PC-3 (cell line): Measurements from ENCODE around the gene TMCO5A. TPM values are rescaled to one million over a fixed set of nuclear protein-coding genes. Genes with fewer than 3 reads are reported as not detected.
A peak's percentile ranks its signal among the peaks of the same experiment; 100 is the strongest.

ENCODE experiments used
- ATAC-seq: fragments of 200-7000 bp; cut with Tn5 transposase; 2 replicates; pipeline ENCODE4 v1.9.1; 2020; ENCODE audit warnings: mild to moderate bottlenecking, moderate library complexity
- Bru-seq: library from RNA; stranded (reverse); fragments of 400-500 nt; gene quantifications from one replicate; lab custom pipeline; 2021; lab: Mats Ljungman, UMichigan
- BruChase-seq, 2 experiments: library from RNA; stranded (reverse); fragments of 400-500 nt; gene quantifications; one replicate each; lab custom pipeline; 2021; lab: Mats Ljungman, UMichigan
- BruUV-seq: library from RNA; stranded (reverse); fragments of 400-500 nt; replicated peaks from 2 replicates; lab custom pipeline; 2021; lab: Mats Ljungman, UMichigan
- CTCF ChIA-PET: fragments of 300-600 bp; sonication (Branson Sonifier 250); formaldehyde crosslinking; loops from one replicate; lab custom pipeline; 2022; ENCODE audit warnings: antibody characterized with exemption; lab: Charles Lee
- POLR2A ChIA-PET: fragments of 300-600 bp; sonication (Branson Sonifier 250); formaldehyde crosslinking; loops from one replicate; lab custom pipeline; 2022; ENCODE audit warnings: antibody characterized with exemption; ENCODE audit not compliant: unreplicated experiment; lab: Charles Lee
- DNase-seq: peaks from one replicate; pipeline ENCODE4 v3.0.0-alpha.2; 2015
- H2AFZ ChIP-seq: fragments of 300-600 bp; sonication (generic); 2 replicates; pipeline ENCODE4 v1.6.0; 2016; ENCODE audit warnings: antibody characterized with exemption, low read length
- H3F3A ChIP-seq: fragments of 300-600 bp; sonication (generic); one replicate; pipeline ENCODE4 v1.6.0; 2017; ENCODE audit warnings: antibody characterized with exemption, low read length, control low read depth, mild to moderate bottlenecking; ENCODE audit not compliant: unreplicated experiment
- H3K27ac ChIP-seq: fragments of 300-600 bp; sonication (generic); 2 replicates; pipeline ENCODE4 v1.5.1; 2016; ENCODE audit warnings: mild to moderate bottlenecking, low read length
- H3K27me3 ChIP-seq: fragments of 300-600 bp; sonication (generic); 2 replicates; pipeline ENCODE4 v1.6.1; 2016; ENCODE audit warnings: low read length, mixed read lengths
- H3K36me3 ChIP-seq: fragments of 300-600 bp; sonication (generic); 2 replicates; pipeline ENCODE4 v1.6.1; 2016; ENCODE audit warnings: low read depth, mixed run types, low read length, mixed read lengths
- H3K4me1 ChIP-seq: fragments of 300-600 bp; sonication (generic); 2 replicates; pipeline ENCODE4 v1.5.1; 2016; ENCODE audit warnings: low read length; ENCODE audit not compliant: insufficient read depth
- H3K4me2 ChIP-seq: fragments of 300-600 bp; sonication (generic); 2 replicates; pipeline ENCODE4 v1.6.0; 2016; ENCODE audit warnings: low read length
- H3K4me3 ChIP-seq: fragments of 300-600 bp; sonication (generic); 2 replicates; pipeline ENCODE4 v1.5.1; 2016; ENCODE audit warnings: mild to moderate bottlenecking, low read length, mixed read lengths
- H3K79me2 ChIP-seq: fragments of 300-600 bp; sonication (generic); 2 replicates; pipeline ENCODE4 v1.6.1; 2017; ENCODE audit warnings: low read length, mixed read lengths
- H3K9ac ChIP-seq: fragments of 300-600 bp; sonication (generic); 2 replicates; pipeline ENCODE4 v1.6.0; 2016; ENCODE audit warnings: mild to moderate bottlenecking, low read length
- H3K9me2 ChIP-seq: fragments of 300-600 bp; sonication (generic); replicated peaks from 2 replicates; pipeline ENCODE4 v1.6.1; 2016; ENCODE audit warnings: mixed run types, low read length, mixed read lengths
- H3K9me3 ChIP-seq: fragments of 300-600 bp; sonication (generic); 2 replicates; pipeline ENCODE4 v1.6.1; 2016; ENCODE audit warnings: low read length, mixed read lengths
- H4K20me1 ChIP-seq: fragments of 300-600 bp; sonication (generic); 2 replicates; pipeline ENCODE4 v1.6.1; 2016; ENCODE audit warnings: low read length, mixed read lengths
- CTCF ChIP-seq: fragments of 300-600 bp; sonication (generic); conservative IDR thresholded peaks from 2 replicates; pipeline ENCODE4 v1.5.1; 2017; ENCODE audit warnings: antibody characterized with exemption, low read depth, mild to moderate bottlenecking, low read length
- EZH2 ChIP-seq: fragments of 300-600 bp; sonication (generic); IDR thresholded peaks from one replicate; pipeline ENCODE4 v1.6.1; 2017; ENCODE audit warnings: antibody characterized with exemption, mild to moderate bottlenecking, low read length; ENCODE audit not compliant: unreplicated experiment
- EZH2phosphoT487 ChIP-seq: fragments of 300-600 bp; sonication (generic); IDR thresholded peaks from 2 replicates; pipeline ENCODE4 v1.6.1; 2018; ENCODE audit warnings: mild to moderate bottlenecking, antibody characterized with exemption, low read length, borderline replicate concordance
- intact Hi-C: fragments of 100-400 bp; cut with micrococcal nuclease; formaldehyde crosslinking; loops from 2 replicates; pipeline ENCODE4 v1.9.0; 2023
- long read RNA-seq: library from polyadenylated mRNA; unstranded; transcript quantifications from one replicate; pipeline ENCODE4 v2.0.0, GENCODE V29; 2021; ENCODE audit not compliant: unreplicated experiment
- total RNA-seq: library from RNA; depleted of rRNA; stranded (reverse); fragments of >200 nt; gene quantifications from 2 replicates; pipeline ENCODE4 v1.2.3, GENCODE V29; 2014; rRNA removed

The TMCO5A gene
- total RNA-seq (not detected in 2 replicates), Bru-seq, nascent RNA (not detected), BruChase-seq, experiment 1, labeled RNA remaining after a 6-hour chase (not detected), BruChase-seq, experiment 2, labeled RNA remaining after a 2-hour chase (not detected)
- long read RNA-seq: 0 reads

- no peaks in the 10 kb centered on the region for H3K4me1 ChIP-seq
- H3K36me3 ChIP-seq: no peaks in the 10 kb centered on the region
- no peak within 1 kb of the TSS for H3K9ac ChIP-seq
- H4K20me1 ChIP-seq: no peaks in the 10 kb centered on the region
- no peak within 1 kb of the TSS for H2AFZ ChIP-seq
- no peaks in the 10 kb centered on the region for H3K9me2 ChIP-seq
- no peaks in the 10 kb centered on the region for H3K79me2 ChIP-seq
- no peak for TF ChIP-seq EZH2phosphoT487
- no peak for TF ChIP-seq EZH2
- TF ChIP-seq CTCF: no peak
- H3K4me2 ChIP-seq: no peak within 1 kb of the TSS
- no peak within 1 kb of the TSS for H3K27ac ChIP-seq
- intact Hi-C loops: no loop called here
- DNase-seq (no peak), ATAC-seq (no peak)
- POLR2A ChIA-PET: no interaction called here
- no peaks in the 10 kb centered on the region for H3K9me3 ChIP-seq
- H3K4me3 ChIP-seq: no peak within 1 kb of the TSS
- H3F3A ChIP-seq: no peaks in the 10 kb centered on the region
- CTCF ChIA-PET: no interaction called here
- no TSS peak for BruUV-seq
- peaks cover 12% of the 10 kb centered on the region; the same call in 1 of the 2 replicates for H3K27me3 ChIP-seq
These were observed at the start of gene TMCO5A for GRCh38 chr15:37934340-37934739. Gene TMCO5A (plus strand): TSS chr15:37934640. CDS start chr15:37936324, 1,684 bp downstream.

GRCh38 chr15:37885651-37886050 is 48.8 kb upstream of the TMCO5A start:
- no peak overlapping the region for H2AFZ ChIP-seq
- no peak overlapping the region for H3K4me3 ChIP-seq
- H3K27ac ChIP-seq: no peak overlapping the region
- H3K4me1 ChIP-seq: peaks cover 6% of the 10 kb centered on the region
- H3K36me3 ChIP-seq: no peaks in the 10 kb centered on the region
- ChIA-PET POLR2A (no interaction called here), CTCF (no interaction called here)
- no peaks in the 10 kb centered on the region for H3K9me2 ChIP-seq
- no peaks in the 10 kb centered on the region for H3K79me2 ChIP-seq
- peak; percentile 45 for DNase-seq
- no peaks in the 10 kb centered on the region for H4K20me1 ChIP-seq
- peaks cover 69% of the 10 kb centered on the region for H3K27me3 ChIP-seq
- no TSS peak for BruUV-seq
- no peaks in the 10 kb centered on the region for H3K9me3 ChIP-seq
- H3F3A ChIP-seq: no peaks in the 10 kb centered on the region
- TF ChIP-seq CTCF (no peak), EZH2 (no peak), EZH2phosphoT487 (no peak)
- H3K9ac ChIP-seq: no peak overlapping the region
- no peak overlapping the region for H3K4me2 ChIP-seq
- intact Hi-C loops: loop anchor here (5.0 kb wide), 1 partner anchor 1293 kb away; no protein-coding TSS in a partner anchor
- peak; percentile 54; the same call in 1 of the 2 replicates for ATAC-seq

GRCh38 chr15:37888356-37888755 is 46.1 kb upstream of the TMCO5A start:
- peaks cover 10% of the 10 kb centered on the region for H3K4me1 ChIP-seq
- no TSS peak for BruUV-seq
- H3K9me2 ChIP-seq: no peaks in the 10 kb centered on the region
- H3K79me2 ChIP-seq: no peaks in the 10 kb centered on the region
- H4K20me1 ChIP-seq: no peaks in the 10 kb centered on the region
- no peaks in the 10 kb centered on the region for H3F3A ChIP-seq
- ATAC-seq (no peak), DNase-seq (no peak)
- H3K27ac ChIP-seq: no peak overlapping the region
- H3K4me3 ChIP-seq: no peak overlapping the region
- no peak overlapping the region for H3K9ac ChIP-seq
- TF ChIP-seq CTCF: no peak
- TF ChIP-seq EZH2: no peak
- no peak for TF ChIP-seq EZH2phosphoT487
- H3K4me2 ChIP-seq: no peak overlapping the region
- H3K36me3 ChIP-seq: no peaks in the 10 kb centered on the region
- intact Hi-C loops: loop anchor here (5.0 kb wide), 1 partner anchor 1296 kb away; no protein-coding TSS in a partner anchor
- H3K9me3 ChIP-seq: no peaks in the 10 kb centered on the region
- peaks cover 44% of the 10 kb centered on the region for H3K27me3 ChIP-seq
- H2AFZ ChIP-seq: no peak overlapping the region
- POLR2A ChIA-PET: no interaction called here
- CTCF ChIA-PET: interaction anchor here (0.7 kb wide), 1 partner anchor 9 kb away, joined by 3 read pairs; no protein-coding TSS in a partner anchor
